CD4-positive, alpha-beta T cell (primary cell): ENCODE results near the gene ELOVL1. TPM values are rescaled to one million over a fixed set of nuclear protein-coding genes. Genes with fewer than 3 reads are reported as not detected.
A peak's percentile ranks its signal among the peaks of the same experiment; 100 is the strongest.

Experiments used
- ATAC-seq: fragments of 200-7000 bp; cut with Tn5 transposase; one replicate; pipeline ENCODE4 v1.10.0; 2022; ENCODE audit warnings: mild to moderate bottlenecking; ENCODE audit not compliant: poor library complexity
- CTCF ChIA-PET: fragments of 350-600 bp; sonication (Branson Sonifier 250); formaldehyde crosslinking; loops from one replicate; lab custom pipeline; 2021; ENCODE audit warnings: antibody characterized with exemption, inconsistent platforms; lab: Charles Lee
- POLR2A ChIA-PET: fragments of 350-600 bp; sonication (Branson Sonifier 250); formaldehyde crosslinking; loops from one replicate; lab custom pipeline; 2021; ENCODE audit warnings: antibody characterized with exemption, inconsistent platforms; lab: Charles Lee
- DNase-seq, 14 experiments: peaks; one replicate each; pipeline ENCODE4 v3.0.0-alpha.2; 2013 to 2020; ENCODE audit warnings: mixed read lengths in 2 of 14
- H3K27ac ChIP-seq, 2 donors: one replicate each; pipeline versions ENCODE4 v1.5.1 to v1.7.0; 2013; ENCODE audit warnings: low read length in 2 of 2, low read depth in 1 of 2, mild to moderate bottlenecking in 1 of 2
- H3K27me3 ChIP-seq, 2 experiments: 1 replicate in 1 of 2; 2 replicates in 1 of 2; pipeline versions ENCODE4 v1.6.1 to v1.7.0; 2013; ENCODE audit warnings: low read length in 2 of 2, control low read depth in 1 of 2, mild to moderate bottlenecking in 1 of 2, moderate library complexity in 1 of 2; ENCODE audit not compliant: insufficient read depth in 2 of 2, control insufficient read depth in 1 of 2
- H3K36me3 ChIP-seq: one replicate; pipeline ENCODE4 v1.6.1; 2013; ENCODE audit warnings: low read length, control low read depth; ENCODE audit not compliant: insufficient read depth
- H3K4me1 ChIP-seq: one replicate; pipeline ENCODE4 v1.6.1; 2013; ENCODE audit warnings: low read length, control low read depth; ENCODE audit not compliant: insufficient read depth
- H3K4me3 ChIP-seq: one replicate; pipeline ENCODE4 v1.5.1; 2013; ENCODE audit warnings: mild to moderate bottlenecking, low read length, moderate library complexity
- H3K9me3 ChIP-seq, 2 experiments: 1 replicate in 1 of 2; 2 replicates in 1 of 2; pipeline versions ENCODE4 v1.6.1 to v1.7.0; 2013; ENCODE audit warnings: low read length in 2 of 2, mild to moderate bottlenecking in 2 of 2, control low read depth in 1 of 2, moderate library complexity in 1 of 2; ENCODE audit not compliant: control insufficient read depth in 1 of 2, insufficient read depth in 1 of 2
- H3K27ac Mint-ChIP-seq: one replicate; pipeline ENCODE4 v1.8.0; 2020; ENCODE audit warnings: mixed read lengths
- H3K27me3 Mint-ChIP-seq: one replicate; pipeline ENCODE4 v1.8.0; 2021; ENCODE audit warnings: mixed read lengths
- H3K36me3 Mint-ChIP-seq: one replicate; pipeline ENCODE4 v1.8.0; 2021; ENCODE audit warnings: low read depth, mixed read lengths
- H3K4me1 Mint-ChIP-seq: one replicate; pipeline ENCODE4 v1.8.0; 2021; ENCODE audit warnings: low read depth, mixed read lengths
- H3K4me3 Mint-ChIP-seq: one replicate; pipeline ENCODE4 v1.8.0; 2020; ENCODE audit warnings: mild to moderate bottlenecking, mixed read lengths
- H3K9me3 Mint-ChIP-seq: one replicate; pipeline ENCODE4 v1.8.0; 2020; ENCODE audit warnings: mixed read lengths
- intact Hi-C, 2 experiments: fragments of 100-400 bp; cut with DNase I in 1 of 2; cut with micrococcal nuclease in 1 of 2; formaldehyde crosslinking; loops; one replicate each; pipeline versions ENCODE4 v1.15.1 to v1.9.0; 2023 to 2025; cut with DNase I, micrococcal nuclease
- total RNA-seq, 174 experiments: library from RNA in 2 of 174; stranded (reverse) in 2 of 174; gene quantifications; one replicate each; pipeline ENCODE4 v1.2.3 and lab custom pipeline; 2021 to 2026
- TF ChIP-seq, protein P1 (sequence below): fragments of 200-600 bp; IDR thresholded peaks from one replicate; pipeline ENCODE4 v1.8.0; 2022; ENCODE audit warnings: antibody characterized with exemption, mild to moderate bottlenecking

The ELOVL1 gene
- total RNA-seq, 2 experiments from 2014 or later, result 28.7 to 31.2 TPM

- TF ChIP-seq, protein P1, sequence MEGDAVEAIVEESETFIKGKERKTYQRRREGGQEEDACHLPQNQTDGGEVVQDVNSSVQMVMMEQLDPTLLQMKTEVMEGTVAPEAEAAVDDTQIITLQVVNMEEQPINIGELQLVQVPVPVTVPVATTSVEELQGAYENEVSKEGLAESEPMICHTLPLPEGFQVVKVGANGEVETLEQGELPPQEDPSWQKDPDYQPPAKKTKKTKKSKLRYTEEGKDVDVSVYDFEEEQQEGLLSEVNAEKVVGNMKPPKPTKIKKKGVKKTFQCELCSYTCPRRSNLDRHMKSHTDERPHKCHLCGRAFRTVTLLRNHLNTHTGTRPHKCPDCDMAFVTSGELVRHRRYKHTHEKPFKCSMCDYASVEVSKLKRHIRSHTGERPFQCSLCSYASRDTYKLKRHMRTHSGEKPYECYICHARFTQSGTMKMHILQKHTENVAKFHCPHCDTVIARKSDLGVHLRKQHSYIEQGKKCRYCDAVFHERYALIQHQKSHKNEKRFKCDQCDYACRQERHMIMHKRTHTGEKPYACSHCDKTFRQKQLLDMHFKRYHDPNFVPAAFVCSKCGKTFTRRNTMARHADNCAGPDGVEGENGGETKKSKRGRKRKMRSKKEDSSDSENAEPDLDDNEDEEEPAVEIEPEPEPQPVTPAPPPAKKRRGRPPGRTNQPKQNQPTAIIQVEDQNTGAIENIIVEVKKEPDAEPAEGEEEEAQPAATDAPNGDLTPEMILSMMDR, result no peak
- no peak overlapping the region for H3K27ac Mint-ChIP-seq
These were observed 36.1 kb downstream of the ELOVL1 start for GRCh38 chr1:43331688-43332087.

DNA sequence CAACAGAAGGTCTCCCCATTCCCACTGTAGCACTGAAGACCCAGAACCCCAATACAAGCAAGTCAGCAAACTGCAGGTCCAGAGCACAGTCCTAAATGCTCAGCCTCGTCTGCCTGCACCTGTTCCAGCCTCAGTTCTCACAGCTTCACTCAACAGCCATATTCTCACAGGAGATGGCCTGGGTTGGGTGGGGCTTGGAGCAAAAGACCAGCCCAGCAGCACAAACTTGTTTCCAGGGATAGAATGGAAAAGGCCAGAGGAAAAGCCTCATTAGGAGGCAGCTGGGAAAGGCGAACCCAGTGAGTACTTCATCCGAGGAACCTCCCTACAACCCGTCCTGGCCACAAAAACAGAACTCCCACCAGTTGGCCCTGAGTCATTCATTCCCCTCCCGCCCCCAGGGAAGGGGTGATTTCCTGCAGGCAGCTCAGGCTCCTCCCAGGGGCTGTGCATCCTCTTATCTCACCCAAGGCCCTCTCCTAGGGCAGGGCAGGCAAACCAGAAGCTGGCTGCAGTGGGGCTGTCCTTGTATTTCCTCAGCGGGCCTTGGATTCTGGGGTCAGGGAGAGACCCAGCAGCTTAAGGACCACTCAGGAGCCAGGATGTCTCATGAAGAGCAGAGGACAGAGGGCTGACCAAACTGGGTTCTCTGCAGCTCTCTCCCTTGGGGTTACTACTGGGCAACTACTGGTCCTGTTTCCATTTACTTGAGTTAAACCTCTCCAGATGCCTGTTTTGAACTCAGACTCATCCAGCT lies 37.6 kb downstream of the ELOVL1 start:
- peaks cover 10 to 12% of the 10 kb centered on the region in 2 experiments for H3K9me3 ChIP-seq
- H3K9me3 Mint-ChIP-seq, result peaks cover 8% of the 10 kb centered on the region
- H3K27me3 Mint-ChIP-seq, result no peaks in the 10 kb centered on the region
- POLR2A ChIA-PET, result no interaction called here
- H3K4me3 Mint-ChIP-seq, result no peak overlapping the region
- no peak overlapping the region for H3K27ac ChIP-seq
- H3K4me1 ChIP-seq, result no peaks in the 10 kb centered on the region
- ATAC-seq, result no peak
- CTCF ChIA-PET, result no interaction called here
- H3K36me3 Mint-ChIP-seq, result peaks cover 2% of the 10 kb centered on the region
- no peak overlapping the region for H3K4me3 ChIP-seq
- H3K36me3 ChIP-seq, result no peaks in the 10 kb centered on the region
- peak in 4 of 14 experiments; percentile 7 to 44 (median 40) for DNase-seq
- peaks cover 35% of the 10 kb centered on the region for H3K4me1 Mint-ChIP-seq
- no peaks in the 10 kb centered on the region for H3K27me3 ChIP-seq
- TF ChIP-seq, protein P1, result no peak
- intact Hi-C loops, result no loop called here
- no peak overlapping the region for H3K27ac Mint-ChIP-seq

More at GRCh38 chr1:43331688-43332087, 36.1 kb downstream of the ELOVL1 start:
- intact Hi-C loops, result no loop called here
- Mint-ChIP-seq H3K4me1 (peaks cover 30% of the 10 kb centered on the region), H3K9me3 (peaks cover 8% of the 10 kb centered on the region), H3K4me3 (no peak overlapping the region), H3K36me3 (no peaks in the 10 kb centered on the region), H3K27me3 (no peaks in the 10 kb centered on the region)
- ATAC-seq, result no peak
- no peaks in the 10 kb centered on the region for H3K27me3 ChIP-seq
- H3K27ac ChIP-seq, result no peak overlapping the region
- H3K4me3 ChIP-seq, result no peak overlapping the region
- H3K36me3 ChIP-seq, result no peaks in the 10 kb centered on the region
- ChIA-PET CTCF (no interaction called here), POLR2A (no interaction called here)
- no peak for DNase-seq
- no peaks in the 10 kb centered on the region for H3K4me1 ChIP-seq
- H3K9me3 ChIP-seq, result peaks cover 5 to 6% of the 10 kb centered on the region in 2 experiments

- DNase-seq (no peak), ATAC-seq (peak; percentile 37)
- Histone ChIP-seq H3K4me1 (no peaks in the 10 kb centered on the region), H3K27me3 (no peaks in the 10 kb centered on the region), H3K9me3 (peaks cover 15% of the 10 kb centered on the region in 2 experiments), H3K27ac (no peak overlapping the region), H3K36me3 (no peaks in the 10 kb centered on the region), H3K4me3 (no peak overlapping the region)
- ChIA-PET POLR2A (no interaction called here), CTCF (interaction anchor here (0.5 kb wide), 1 partner anchor 161 kb away, joined by 3 read pairs; no protein-coding TSS in a partner anchor)
- peaks cover 13% of the 10 kb centered on the region for H3K36me3 Mint-ChIP-seq
- H3K4me1 Mint-ChIP-seq, result peaks cover 44% of the 10 kb centered on the region
- peaks cover 15% of the 10 kb centered on the region for H3K9me3 Mint-ChIP-seq
- TF ChIP-seq, protein P1, result no peak
- intact Hi-C loops, result no loop called here
- no peak overlapping the region for H3K4me3 Mint-ChIP-seq
- H3K27ac Mint-ChIP-seq, result peak overlapping the region; percentile 21
- H3K27me3 Mint-ChIP-seq, result no peaks in the 10 kb centered on the region
These were observed 40.1 kb downstream of the ELOVL1 start for GRCh38 chr1:43327549-43328292.
